Stimulated activated CD8-positive, alpha-beta memory T cell treated with anti-CD3 and anti-CD28 coated beads, Interleukin-15, amount 100 ng/mL, for 24 hours (primary cell): ENCODE measurements around the gene SLC25A21.

Experiments
- DNase-seq: peaks from one replicate; pipeline ENCODE4 v3.0.0-alpha.2; 2020; ENCODE audit warnings: low read depth

Gene SLC25A21

GRCh38 chr14:37143475-37143874 is 28.9 kb downstream of the SLC25A21 start:
- no peak for DNase-seq

DNA sequence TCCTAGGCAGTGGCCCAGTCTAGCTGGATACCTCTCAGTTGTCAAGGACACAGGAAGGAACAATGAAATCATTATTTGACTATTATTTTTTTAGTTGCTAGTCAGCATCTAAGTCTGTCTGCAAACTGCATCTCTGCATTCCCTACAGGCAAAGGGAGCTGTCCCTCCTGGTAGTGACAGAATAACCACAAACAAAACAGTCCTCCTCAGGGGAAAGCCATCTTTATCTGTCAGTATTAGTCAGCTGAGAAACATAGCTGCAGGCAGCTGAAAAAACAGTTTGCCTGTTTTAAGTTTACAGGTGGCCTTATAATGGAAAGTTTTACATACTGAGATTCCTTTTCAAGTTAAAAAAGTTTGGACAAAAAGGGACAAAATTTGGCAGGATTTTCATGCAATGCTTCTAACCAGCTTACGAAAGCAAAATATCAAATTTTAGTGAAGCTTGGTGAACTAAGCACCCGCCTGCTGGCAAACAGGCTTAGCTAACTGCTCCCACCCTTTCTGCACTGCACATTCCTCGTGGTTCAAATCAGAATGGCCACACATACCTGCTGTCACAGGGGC is 29.5 kb downstream of the SLC25A21 start:
- DNase-seq = no peak

- no peak for DNase-seq
Observed at GRCh38 chr14:37140176-37140575, 32.2 kb downstream of the SLC25A21 start.

GRCh38 chr14:37139710-37140109 is 32.7 kb downstream of the SLC25A21 start:
- no peak for DNase-seq

DNA sequence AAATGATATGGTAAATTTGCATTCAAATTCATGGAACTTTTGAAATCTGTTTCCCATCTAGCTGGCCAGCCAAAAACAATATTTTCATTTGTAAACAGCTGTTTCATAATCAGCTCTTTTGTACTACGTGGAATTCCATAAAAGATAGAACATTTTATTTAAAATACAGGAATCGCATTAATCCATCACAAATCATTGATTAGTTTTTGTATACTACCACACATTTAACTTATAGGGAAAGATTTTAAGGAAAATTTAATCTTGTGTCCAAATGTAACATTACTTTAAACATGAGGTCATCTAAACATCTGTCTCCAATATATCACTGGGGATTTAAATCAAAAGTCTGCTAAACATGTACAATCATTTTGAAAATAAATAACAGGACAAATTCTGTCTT is 33.5 kb downstream of the SLC25A21 start:
- no peak for DNase-seq

GRCh38 chr14:37133284-37133913 is 39.0 kb downstream of the SLC25A21 start:
- DNase-seq = no peak

DNA sequence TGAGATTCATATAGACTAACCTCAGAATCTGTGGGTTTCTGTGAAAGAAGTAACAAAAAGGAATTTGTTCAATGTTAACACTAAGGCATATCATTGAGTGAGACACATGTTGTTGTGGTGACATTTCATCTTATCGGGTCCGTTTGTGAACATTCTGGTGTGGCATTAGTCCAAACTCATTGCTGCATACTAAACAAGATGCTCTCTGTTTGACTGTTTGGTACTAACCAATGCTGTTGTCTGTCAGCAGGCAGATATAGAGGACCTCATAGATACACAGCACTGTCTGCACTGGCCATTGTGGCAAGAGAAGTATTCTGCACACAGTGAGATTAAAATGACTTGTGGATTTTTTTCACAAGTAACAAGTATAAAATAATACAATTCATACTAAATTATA is 41.2 kb downstream of the SLC25A21 start:
- no peak for DNase-seq

GRCh38 chr14:37129047-37129446 is 43.4 kb downstream of the SLC25A21 start:
- no peak for DNase-seq

DNA sequence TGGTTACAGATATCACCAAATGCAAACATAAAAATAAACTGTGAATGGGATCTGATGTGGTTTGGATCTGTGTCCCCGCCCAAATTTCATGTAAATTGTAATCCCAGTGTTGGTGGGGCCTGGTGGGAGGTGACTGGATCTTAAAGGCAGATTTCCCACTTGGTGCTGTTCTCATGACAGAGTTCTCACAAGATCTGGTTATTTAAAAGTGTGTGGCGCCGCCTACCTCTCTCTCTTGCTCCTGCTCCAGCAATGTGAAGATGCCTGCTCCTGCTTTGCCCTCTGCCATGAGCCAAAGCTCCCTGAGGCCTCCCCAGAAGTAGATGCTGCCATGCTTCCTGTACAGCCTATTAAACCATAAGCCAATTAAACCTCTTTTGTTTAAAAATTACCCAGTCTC is 47.8 kb downstream of the SLC25A21 start:
- no peak for DNase-seq

- no peak for DNase-seq
Observed at GRCh38 chr14:37122919-37123639, 49.3 kb downstream of the SLC25A21 start.

DNA sequence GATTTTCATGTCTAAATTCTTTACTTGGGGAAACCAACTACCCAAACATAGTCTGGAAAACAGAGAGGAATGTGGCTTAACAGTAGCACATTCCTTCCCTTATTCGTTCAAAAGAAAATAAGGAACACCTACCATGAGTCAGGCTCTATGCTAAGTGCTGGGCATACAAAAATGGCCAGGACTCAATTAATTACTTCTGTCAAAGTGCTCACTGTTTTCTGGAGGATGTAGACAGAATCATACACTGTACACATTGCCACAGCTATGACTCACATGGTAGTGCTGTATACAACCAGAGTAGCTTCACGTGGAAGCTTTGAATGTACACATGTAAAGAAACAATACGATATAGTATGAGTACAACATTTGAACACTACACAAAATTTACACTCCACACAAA is 50.1 kb downstream of the SLC25A21 start:
- DNase-seq = no peak

DNA sequence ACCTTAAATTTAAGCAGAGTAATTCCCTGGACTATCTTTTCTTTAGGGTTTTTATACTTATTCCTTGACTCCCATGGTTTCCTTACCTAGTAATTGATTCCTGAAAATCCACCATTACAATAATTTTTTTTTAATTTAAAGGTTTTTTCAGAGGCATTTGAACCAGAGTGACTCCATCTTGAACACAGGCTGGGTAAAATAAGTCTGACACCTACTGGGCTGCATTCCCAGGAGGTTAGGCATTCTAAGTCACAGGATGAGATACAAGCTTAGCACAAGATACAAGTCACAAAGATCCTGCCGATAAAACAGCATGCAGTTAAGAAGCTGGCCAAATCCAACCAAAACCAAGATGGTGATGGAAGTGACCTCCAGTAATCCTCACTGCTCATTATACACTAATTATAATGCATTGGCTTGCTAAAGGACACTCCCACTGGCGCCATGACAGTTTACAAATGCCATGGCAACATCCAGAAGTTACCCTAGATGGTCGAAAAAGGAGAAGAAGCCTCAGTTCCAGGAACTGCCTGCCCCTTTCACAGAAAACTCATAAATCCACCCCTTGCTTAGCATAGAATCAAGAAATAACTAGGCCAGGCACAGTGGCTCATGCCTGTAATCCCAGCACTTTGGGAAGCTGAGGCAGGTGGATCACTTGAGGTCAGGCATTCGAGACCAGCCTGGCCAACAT is 53.6 kb downstream of the SLC25A21 start:
- DNase-seq = no peak

DNA sequence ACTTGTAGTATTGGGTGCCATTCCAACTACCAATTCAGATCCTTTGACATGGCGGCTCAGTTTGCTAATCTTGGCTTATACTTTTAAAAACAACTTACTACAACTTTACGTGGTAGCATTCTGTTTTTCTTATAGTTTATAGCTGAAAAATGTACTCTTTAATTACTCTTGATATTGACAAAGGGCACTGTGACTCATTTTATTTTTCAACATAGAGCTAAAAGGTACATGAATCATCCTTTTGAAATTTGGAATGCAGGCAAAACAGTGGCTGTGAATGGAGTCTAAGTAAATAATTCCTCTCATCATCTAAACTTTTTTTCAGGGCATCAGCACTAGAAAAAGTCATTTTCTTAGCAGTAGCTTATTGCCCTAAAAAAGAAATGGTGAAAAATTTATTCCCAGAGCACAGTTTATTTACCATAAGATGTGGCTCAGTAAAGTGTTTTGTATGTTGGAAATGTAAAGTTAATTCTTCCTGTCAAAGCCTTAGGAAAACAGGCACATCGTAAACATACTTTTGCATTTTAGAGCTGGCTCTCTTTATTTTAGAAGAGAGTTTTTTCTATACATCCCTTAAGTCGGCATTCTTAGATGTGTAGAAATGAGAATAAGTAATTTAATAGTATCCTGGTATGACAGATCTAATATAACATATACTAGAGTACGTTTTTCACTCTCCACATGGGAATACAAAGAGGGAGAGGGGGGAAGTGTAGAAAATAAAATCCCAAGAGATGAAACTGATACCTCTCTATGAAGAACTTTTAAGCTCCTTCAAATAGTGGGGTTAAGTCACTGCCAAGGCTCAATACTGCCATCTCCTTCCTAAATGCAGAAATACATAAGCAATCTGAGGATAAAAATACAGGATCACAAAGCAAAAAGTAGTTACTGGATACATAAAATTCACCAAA is 55.2 kb downstream of the SLC25A21 start:
- DNase-seq = no peak

DNA sequence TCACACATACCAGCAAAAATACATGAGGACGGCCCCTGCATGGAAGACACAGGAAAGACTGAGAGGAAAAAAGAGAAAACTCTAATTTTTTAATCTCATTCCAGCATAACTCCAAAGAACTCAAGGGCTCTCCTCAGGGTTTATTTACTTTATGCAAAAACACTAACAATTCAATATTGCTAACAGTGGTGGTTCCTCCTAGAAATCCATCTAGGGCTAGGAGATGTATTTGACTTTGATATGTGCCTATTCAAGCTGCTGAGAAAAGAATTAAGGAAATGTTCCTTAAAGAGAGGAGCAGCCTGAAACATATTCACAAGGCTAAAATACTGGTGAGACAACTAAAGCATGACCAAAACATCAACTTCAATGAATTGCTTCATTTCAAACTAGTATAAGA is 57.0 kb downstream of the SLC25A21 start:
- no peak for DNase-seq

- DNase-seq = no peak
Observed at GRCh38 chr14:37114559-37114958, 57.8 kb downstream of the SLC25A21 start.

GRCh38 chr14:37114002-37114401 is 58.4 kb downstream of the SLC25A21 start:
- DNase-seq = no peak

DNA sequence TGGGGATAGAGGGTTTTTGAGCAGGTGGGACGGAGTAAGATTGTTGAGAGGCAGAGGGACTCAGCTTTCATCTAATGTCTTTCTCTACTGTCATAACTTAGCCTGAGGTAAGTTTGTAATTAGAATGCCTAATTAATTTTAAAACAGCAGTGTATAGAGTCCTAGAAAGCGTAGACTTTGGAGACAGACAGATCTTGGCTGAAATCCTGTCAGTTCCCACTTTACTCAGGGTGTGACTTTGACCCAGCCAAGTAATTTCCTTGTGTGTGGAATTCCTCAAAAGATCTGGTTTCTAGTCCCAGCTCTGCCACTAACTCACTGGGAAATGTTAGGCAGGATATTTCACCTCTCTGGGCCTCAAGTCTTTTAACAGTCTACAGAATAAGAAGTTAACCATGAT is 74.3 kb downstream of the SLC25A21 start:
- DNase-seq = no peak

DNA sequence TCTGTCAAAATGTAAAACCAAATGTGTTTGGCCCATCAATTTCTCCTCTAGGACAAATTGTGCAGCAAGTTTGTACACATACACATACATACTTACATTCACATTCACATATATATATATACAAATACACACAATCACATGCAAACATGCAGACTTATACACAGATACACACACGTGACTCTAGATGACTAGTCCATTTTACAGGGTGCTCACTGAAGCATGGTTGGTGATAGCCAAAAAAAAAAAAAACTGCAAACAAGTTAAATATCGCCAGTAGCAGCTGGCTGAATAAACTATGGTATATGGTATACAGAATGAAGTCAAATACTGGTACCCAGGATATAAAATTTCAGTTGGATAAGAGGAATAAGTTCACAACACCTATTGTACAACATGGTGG is 77.9 kb downstream of the SLC25A21 start:
- no peak for DNase-seq

GRCh38 chr14:37093364-37093763 is 79.0 kb downstream of the SLC25A21 start:
- no peak for DNase-seq

DNA sequence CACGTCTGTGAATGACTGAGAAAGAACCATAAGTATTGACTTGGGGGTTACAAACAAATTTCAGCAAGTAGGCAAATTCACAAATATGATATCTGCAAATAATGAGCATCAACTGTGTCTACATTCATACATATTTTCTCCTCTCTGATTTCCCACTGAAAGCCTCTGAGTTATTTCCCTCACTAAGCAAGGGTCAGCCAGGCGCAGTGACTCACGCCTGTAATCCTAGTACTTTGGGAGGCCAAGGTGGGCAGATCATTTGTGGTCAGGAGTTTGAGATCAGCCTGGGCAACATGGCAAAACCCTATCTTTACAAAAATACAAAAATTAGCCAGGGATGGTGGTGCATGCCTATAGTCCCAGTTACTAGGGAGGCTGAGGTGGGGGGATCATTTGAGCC is 80.8 kb downstream of the SLC25A21 start:
- DNase-seq = no peak

GRCh38 chr14:37090026-37090425 is 82.4 kb downstream of the SLC25A21 start:
- DNase-seq = no peak

- no peak for DNase-seq
Observed at GRCh38 chr14:37089410-37089809, 83.0 kb downstream of the SLC25A21 start.
